ENCODE data around the gene MRRF.

- TF ChIP-seq, protein P1, sequence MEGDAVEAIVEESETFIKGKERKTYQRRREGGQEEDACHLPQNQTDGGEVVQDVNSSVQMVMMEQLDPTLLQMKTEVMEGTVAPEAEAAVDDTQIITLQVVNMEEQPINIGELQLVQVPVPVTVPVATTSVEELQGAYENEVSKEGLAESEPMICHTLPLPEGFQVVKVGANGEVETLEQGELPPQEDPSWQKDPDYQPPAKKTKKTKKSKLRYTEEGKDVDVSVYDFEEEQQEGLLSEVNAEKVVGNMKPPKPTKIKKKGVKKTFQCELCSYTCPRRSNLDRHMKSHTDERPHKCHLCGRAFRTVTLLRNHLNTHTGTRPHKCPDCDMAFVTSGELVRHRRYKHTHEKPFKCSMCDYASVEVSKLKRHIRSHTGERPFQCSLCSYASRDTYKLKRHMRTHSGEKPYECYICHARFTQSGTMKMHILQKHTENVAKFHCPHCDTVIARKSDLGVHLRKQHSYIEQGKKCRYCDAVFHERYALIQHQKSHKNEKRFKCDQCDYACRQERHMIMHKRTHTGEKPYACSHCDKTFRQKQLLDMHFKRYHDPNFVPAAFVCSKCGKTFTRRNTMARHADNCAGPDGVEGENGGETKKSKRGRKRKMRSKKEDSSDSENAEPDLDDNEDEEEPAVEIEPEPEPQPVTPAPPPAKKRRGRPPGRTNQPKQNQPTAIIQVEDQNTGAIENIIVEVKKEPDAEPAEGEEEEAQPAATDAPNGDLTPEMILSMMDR (IDR thresholded peaks at IDR 0.05), result no peak
- TF ChIP-seq EP300 (IDR thresholded peaks at IDR 0.05), result no peak
Observed at GRCh38 chr9:122274055-122274454, 9.4 kb downstream of the MRRF start.
